ENCODE results near the gene CTIF. TPM values are rescaled to one million over a fixed set of nuclear protein-coding genes. Genes with fewer than 3 reads are reported as not detected.

The CTIF gene
- total and polyA plus RNA-seq, 4 donors = 10.6 to 26.7 (median 12.3) TPM

- no peak for TF ChIP-seq HNF4G (IDR thresholded peaks at IDR 0.05)
- no peak for TF ChIP-seq ZBTB33 (IDR thresholded peaks at IDR 0.05)
- no peak for TF ChIP-seq RXRA (IDR thresholded peaks at IDR 0.05)
- no peak for TF ChIP-seq FOXA1 (IDR thresholded peaks at IDR 0.05)
- TF ChIP-seq CTCF (IDR thresholded peaks at IDR 0.05; ENCODE audit: low read depth, low read length, missing input control) = no peak
- TF ChIP-seq RAD21 (IDR thresholded peaks at IDR 0.05) = no peak
- TF ChIP-seq NR2F2 (IDR thresholded peaks at IDR 0.05) = no peak
- TF ChIP-seq YY1 (IDR thresholded peaks at IDR 0.05) = no peak
- TF ChIP-seq TAF1 (conservative IDR thresholded peaks at IDR 0.05) = no peak
- no peak for TF ChIP-seq HNF4A (conservative IDR thresholded peaks at IDR 0.05)
- no peak for TF ChIP-seq MAX (IDR thresholded peaks at IDR 0.05)
- TF ChIP-seq REST (IDR thresholded peaks at IDR 0.05) = no peak
- TF ChIP-seq ATF3 (IDR thresholded peaks at IDR 0.05) = no peak
- no peak overlapping the region for H3K27ac ChIP-seq (ENCODE audit: low read depth in 1 of 2, low read length in 2 of 2)
- no peak overlapping the region for H3K4me3 ChIP-seq (ENCODE audit: low read depth in 1 of 3, low read length in 3 of 3)
- no peak overlapping the region for H3K9ac ChIP-seq (ENCODE audit: low read depth in 1 of 2, low read length in 2 of 2)
- H3K4me1 ChIP-seq (ENCODE audit: control insufficient read depth in 4 of 4, insufficient read depth in 4 of 4, low read length in 3 of 4) = no peaks in the 10 kb centered on the region
- no peaks in the 10 kb centered on the region for H3K9me3 ChIP-seq (ENCODE audit: control insufficient read depth in 4 of 4, low read length in 3 of 4)
- 81% methylated on average over 5 of the region's 5 CpGs for WGBS
- no peak for DNase-seq (ENCODE audit: low spot score)
- no peaks in the 10 kb centered on the region for H3K36me3 ChIP-seq (ENCODE audit: control insufficient read depth in 4 of 4, insufficient read depth in 3 of 4, low read depth in 1 of 4, low read length in 3 of 4)
- no peaks in the 10 kb centered on the region for H3K27me3 ChIP-seq (ENCODE audit: control insufficient read depth in 4 of 4, insufficient read depth in 4 of 4, low read length in 3 of 4)
Observed at GRCh38 chr18:48528861-48529260, 10.0 kb upstream of the CTIF start.

- DNase-seq (ENCODE audit: low spot score) = no peak
- no peaks in the 10 kb centered on the region for H3K36me3 ChIP-seq (ENCODE audit: control insufficient read depth in 4 of 4, insufficient read depth in 3 of 4, low read depth in 1 of 4, low read length in 3 of 4)
- WGBS = 86% methylated on average over 2 of the region's 2 CpGs
- no peak overlapping the region for H3K4me3 ChIP-seq (ENCODE audit: low read depth in 1 of 3, low read length in 3 of 3)
- no peaks in the 10 kb centered on the region for H3K4me1 ChIP-seq (ENCODE audit: control insufficient read depth in 4 of 4, insufficient read depth in 4 of 4, low read length in 3 of 4)
- no peaks in the 10 kb centered on the region for H3K9me3 ChIP-seq (ENCODE audit: control insufficient read depth in 4 of 4, low read length in 3 of 4)
- H3K27me3 ChIP-seq (ENCODE audit: control insufficient read depth in 4 of 4, insufficient read depth in 4 of 4, low read length in 3 of 4) = no peaks in the 10 kb centered on the region
- TF ChIP-seq FOXA1 (IDR thresholded peaks at IDR 0.05) (no peak), MAX (IDR thresholded peaks at IDR 0.05) (no peak), EGR1 (IDR thresholded peaks at IDR 0.05; ENCODE audit: low read depth in 2 of 2) (no peak), FOXA2 (IDR thresholded peaks at IDR 0.05) (no peak), ATF3 (IDR thresholded peaks at IDR 0.05) (no peak), HNF4G (IDR thresholded peaks at IDR 0.05) (no peak)
- no peak overlapping the region for H3K27ac ChIP-seq (ENCODE audit: low read depth in 1 of 2, low read length in 2 of 2)
- H3K9ac ChIP-seq (ENCODE audit: low read depth in 1 of 2, low read length in 2 of 2) = no peak overlapping the region
Observed at GRCh38 chr18:48529796-48530195, 9.0 kb upstream of the CTIF start.

All from liver (tissue), 9 donors.